ENCODE data around the gene ANO6.

The ANO6 gene

GRCh38 chr12:45464699-45465098 lies 248.8 kb downstream of the ANO6 start:
- no peak overlapping the region for H3K4me3 ChIP-seq (ENCODE audit: low read depth, low read length)

DNA sequence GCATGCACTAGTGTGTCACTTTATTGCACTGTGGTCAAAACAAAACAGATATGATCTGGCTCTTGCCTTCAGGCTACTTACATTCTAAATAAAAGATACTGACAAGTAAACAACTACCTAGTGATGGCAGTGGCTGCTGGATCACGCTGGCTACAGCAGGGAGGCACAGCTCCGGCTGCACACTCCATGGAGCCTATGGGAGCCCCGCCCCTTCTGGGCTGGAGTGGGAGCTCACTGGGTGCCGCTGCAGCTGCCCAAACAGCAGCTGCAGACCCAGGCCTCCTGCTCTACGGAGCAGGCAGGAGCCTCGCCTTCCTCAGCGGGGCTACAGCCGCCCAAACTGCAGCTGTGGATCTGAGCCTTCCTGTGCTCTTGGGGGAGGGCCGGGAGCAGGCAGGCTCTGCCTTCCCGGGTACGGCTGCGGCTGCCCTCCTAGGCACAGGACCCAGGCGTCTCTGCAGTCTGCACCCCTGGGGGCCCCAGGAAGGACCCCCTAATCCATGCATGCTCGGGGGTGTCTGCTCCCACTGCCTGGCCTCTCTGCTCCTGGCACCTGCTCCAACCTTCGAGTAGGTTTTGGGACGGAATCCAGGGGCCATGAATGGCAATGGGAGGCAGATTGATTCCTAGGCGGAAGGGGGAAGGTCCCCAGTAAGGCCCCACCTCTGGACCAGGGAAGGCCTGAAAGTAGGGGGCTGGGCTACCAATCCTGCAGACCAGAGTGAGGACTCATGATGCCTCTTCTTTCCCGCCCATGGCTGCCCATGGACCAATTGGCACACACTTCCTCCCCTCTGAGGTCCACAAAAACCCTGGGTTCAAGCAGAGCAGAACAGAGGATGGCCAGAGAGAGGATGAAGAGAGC lies 253.1 kb downstream of the ANO6 start:
- no peak overlapping the region for H3K4me3 ChIP-seq (ENCODE audit: low read depth, low read length)
- no peak for TF ChIP-seq CTCF (IDR thresholded peaks at IDR 0.05; ENCODE audit: borderline replicate concordance, insufficient read depth, low read depth, low read length)

More at GRCh38 chr12:45464699-45465098, 248.8 kb downstream of the ANO6 start:
- TF ChIP-seq CTCF (IDR thresholded peaks at IDR 0.05; ENCODE audit: borderline replicate concordance, insufficient read depth, low read depth, low read length): no peak

DNA sequence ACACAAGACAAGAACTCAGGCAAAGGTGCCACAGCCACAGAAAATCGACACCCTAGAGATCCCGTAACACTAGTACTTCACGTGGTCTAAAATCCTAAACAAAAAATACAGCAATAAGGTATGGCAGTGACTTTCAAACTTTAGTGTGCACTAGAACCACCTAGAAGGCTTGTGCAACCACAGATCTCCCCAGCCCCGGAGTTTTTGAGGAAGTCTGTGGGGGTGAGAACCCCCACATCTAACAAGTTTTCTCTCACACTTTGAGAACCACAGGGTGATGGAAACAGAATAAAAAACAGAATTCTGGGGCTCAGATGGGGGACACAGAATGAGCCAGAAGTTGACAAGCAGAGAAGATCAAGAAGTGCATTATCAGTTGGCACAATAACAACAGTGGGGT lies 254.0 kb downstream of the ANO6 start:
- TF ChIP-seq CTCF (IDR thresholded peaks at IDR 0.05; ENCODE audit: borderline replicate concordance, insufficient read depth, low read depth, low read length): no peak
- no peak overlapping the region for H3K4me3 ChIP-seq (ENCODE audit: low read depth, low read length)

- no peak for TF ChIP-seq CTCF (IDR thresholded peaks at IDR 0.05; ENCODE audit: borderline replicate concordance, insufficient read depth, low read depth, low read length)
- H3K4me3 ChIP-seq (ENCODE audit: low read depth, low read length): no peak overlapping the region
Observed at GRCh38 chr12:45473636-45474035, 257.7 kb downstream of the ANO6 start.

DNA sequence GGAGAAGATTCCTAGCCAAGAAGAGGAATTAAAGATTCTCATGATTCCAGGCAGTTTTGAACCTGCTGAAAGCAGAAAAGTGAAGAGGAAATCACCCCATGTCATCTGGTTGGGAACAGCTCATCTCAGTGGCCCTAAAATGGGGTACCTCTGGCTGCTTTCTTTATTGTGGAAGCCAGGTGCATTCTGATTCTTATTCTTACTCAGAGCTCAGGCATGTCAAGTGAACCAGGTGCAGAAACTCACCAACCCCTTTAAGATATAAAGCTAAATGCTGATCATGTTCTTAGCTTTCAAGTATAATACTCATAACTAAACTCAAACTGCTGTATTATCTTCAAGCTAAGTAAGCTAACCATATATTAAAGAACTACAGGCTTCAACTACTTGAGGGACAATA lies 259.7 kb downstream of the ANO6 start:
- H3K4me3 ChIP-seq (ENCODE audit: low read depth, low read length): no peak overlapping the region
- TF ChIP-seq CTCF (IDR thresholded peaks at IDR 0.05; ENCODE audit: borderline replicate concordance, insufficient read depth, low read depth, low read length): no peak

GRCh38 chr12:45477526-45477925 lies 261.6 kb downstream of the ANO6 start:
- no peak overlapping the region for H3K4me3 ChIP-seq (ENCODE audit: low read depth, low read length)
- TF ChIP-seq CTCF (IDR thresholded peaks at IDR 0.05; ENCODE audit: borderline replicate concordance, insufficient read depth, low read depth, low read length): no peak

GRCh38 chr12:45478931-45479330 lies 263.0 kb downstream of the ANO6 start:
- TF ChIP-seq CTCF (IDR thresholded peaks at IDR 0.05; ENCODE audit: borderline replicate concordance, insufficient read depth, low read depth, low read length): no peak
- H3K4me3 ChIP-seq (ENCODE audit: low read depth, low read length): no peak overlapping the region

All from GM12875 (cell line).